SK-N-MC (cell line): Measurements from ENCODE around the gene SMPD3.

Experiments used
- EZH2 ChIP-seq: fragments of 200-600 bp; sonication (generic); IDR thresholded peaks from one replicate; pipeline ENCODE4 v1.6.1; 2017; ENCODE audit warnings: antibody characterized with exemption
- FOXP2 ChIP-seq: optimal IDR thresholded peaks from 2 replicates; pipeline ENCODE3; 2011; ENCODE audit warnings: mild to moderate bottlenecking, moderate library complexity; ENCODE audit not compliant: insufficient read depth; ENCODE audit errors: extremely low read length, control extremely low read depth
- POLR2AphosphoS5 ChIP-seq: IDR thresholded peaks from 2 replicates; pipeline ENCODE4 v1.6.1; 2012; ENCODE audit warnings: mild to moderate bottlenecking, low read depth, low read length, borderline replicate concordance

DNA sequence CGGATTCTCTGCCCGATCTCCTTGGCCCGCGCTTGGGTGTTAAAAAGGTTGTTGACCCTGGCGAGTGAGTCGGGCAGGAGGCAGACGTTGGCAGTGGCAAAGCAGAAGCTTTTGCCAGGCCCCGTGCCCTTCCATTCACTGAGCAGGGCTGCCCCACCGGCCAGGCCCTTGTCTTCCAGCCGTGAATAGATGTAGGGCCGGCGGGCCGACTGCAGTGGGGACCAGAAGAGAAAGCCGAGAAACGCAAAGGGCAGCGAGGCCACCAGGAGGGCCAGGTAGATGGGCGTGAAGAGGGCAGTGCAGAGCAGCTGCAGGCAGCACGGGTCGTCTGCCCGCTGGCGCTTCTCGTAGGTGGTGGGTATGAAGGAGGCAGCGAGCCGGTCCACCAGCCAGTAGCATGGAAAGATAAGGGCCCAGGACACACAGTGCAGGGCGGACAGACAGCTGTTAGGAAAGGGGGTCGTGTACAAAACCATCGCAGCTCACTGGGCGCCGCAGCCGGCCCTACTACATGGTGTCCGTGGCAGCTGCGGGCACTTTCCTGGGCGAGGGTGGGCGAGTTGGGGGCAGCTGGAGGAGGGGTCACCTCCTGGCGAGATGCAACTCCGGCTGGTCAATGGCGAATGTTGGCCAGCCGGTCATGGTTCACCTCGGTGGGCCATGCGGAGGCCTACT is 76.5 kb downstream of the SMPD3 start:
- TF ChIP-seq EZH2, result no peak
- no peak for TF ChIP-seq POLR2AphosphoS5
- no peak for TF ChIP-seq FOXP2
